SKM-1 treated with dmso at 0.1 percent for 144 hours (cell line): ENCODE results near the gene GPD2.
"Not testable (repeated sequence)": the region's sequence is repeated elsewhere in the genome, so short reads cannot be mapped to it uniquely, and the experiment has no call there.

Source experiments
- DNase-seq: peaks from one replicate; lab custom pipeline; 2025; ENCODE audit not compliant: unreplicated experiment; lab: John Stamatoyannopoulos, UW

Gene GPD2

GRCh38 chr2:156474401-156474800 is 38.2 kb downstream of the GPD2 start:
- no peak for DNase-seq

GRCh38 chr2:156476021-156476849 is 40.1 kb downstream of the GPD2 start:
- no peak for DNase-seq

- no peak for DNase-seq
Measured at GRCh38 chr2:156476850-156477206, 40.6 kb downstream of the GPD2 start.

GRCh38 chr2:156480376-156480775 is 44.2 kb downstream of the GPD2 start:
- DNase-seq = no peak

- no peak for DNase-seq
Measured at GRCh38 chr2:156481312-156481711, 45.1 kb downstream of the GPD2 start.

GRCh38 chr2:156483741-156484173 is 47.6 kb downstream of the GPD2 start:
- DNase-seq = no peak

- no peak for DNase-seq
Measured at GRCh38 chr2:156486147-156486546, 50.0 kb downstream of the GPD2 start.

GRCh38 chr2:156486614-156487013 is 50.4 kb downstream of the GPD2 start:
- DNase-seq = no peak

GRCh38 chr2:156489195-156489594 is 53.0 kb downstream of the GPD2 start:
- no peak for DNase-seq

GRCh38 chr2:156489750-156490465 is 53.7 kb downstream of the GPD2 start:
- no peak for DNase-seq

- no peak for DNase-seq
Measured at GRCh38 chr2:156490466-156490840, 54.3 kb downstream of the GPD2 start.

- DNase-seq = no peak
Measured at GRCh38 chr2:156491176-156491575, 55.0 kb downstream of the GPD2 start.

GRCh38 chr2:156492979-156493378 is 56.8 kb downstream of the GPD2 start:
- no peak for DNase-seq

GRCh38 chr2:156495998-156496397 is 59.8 kb downstream of the GPD2 start:
- DNase-seq = not testable (repeated sequence)

GRCh38 chr2:156505696-156506095 is 69.5 kb downstream of the GPD2 start:
- no peak for DNase-seq

- no peak for DNase-seq
Measured at GRCh38 chr2:156511122-156511521, 74.9 kb downstream of the GPD2 start.

- DNase-seq = no peak
Measured at GRCh38 chr2:156511803-156512202, 75.6 kb downstream of the GPD2 start.

GRCh38 chr2:156512451-156512850 is 76.3 kb downstream of the GPD2 start:
- no peak for DNase-seq

GRCh38 chr2:156513219-156513618 is 77.0 kb downstream of the GPD2 start:
- no peak for DNase-seq

GRCh38 chr2:156517419-156517818 is 81.2 kb downstream of the GPD2 start:
- no peak for DNase-seq

GRCh38 chr2:156518138-156518537 is 82.0 kb downstream of the GPD2 start:
- DNase-seq = no peak

GRCh38 chr2:156522864-156523440 is 86.8 kb downstream of the GPD2 start:
- DNase-seq = no peak
